HG03521 (cell line): Measurements from ENCODE around the gene FAM193B.
"Not testable (repeated sequence)": the region's sequence is repeated elsewhere in the genome, so short reads cannot be mapped to it uniquely, and the experiment has no call there.

Experiments used
- ATAC-seq: cut with Tn5 transposase; IDR thresholded peaks from one replicate; pipeline ENCODE4 v1.9.1; 2021; ENCODE audit warnings: mild to moderate bottlenecking, moderate library complexity; ENCODE audit not compliant: unreplicated experiment

Gene FAM193B

DNA sequence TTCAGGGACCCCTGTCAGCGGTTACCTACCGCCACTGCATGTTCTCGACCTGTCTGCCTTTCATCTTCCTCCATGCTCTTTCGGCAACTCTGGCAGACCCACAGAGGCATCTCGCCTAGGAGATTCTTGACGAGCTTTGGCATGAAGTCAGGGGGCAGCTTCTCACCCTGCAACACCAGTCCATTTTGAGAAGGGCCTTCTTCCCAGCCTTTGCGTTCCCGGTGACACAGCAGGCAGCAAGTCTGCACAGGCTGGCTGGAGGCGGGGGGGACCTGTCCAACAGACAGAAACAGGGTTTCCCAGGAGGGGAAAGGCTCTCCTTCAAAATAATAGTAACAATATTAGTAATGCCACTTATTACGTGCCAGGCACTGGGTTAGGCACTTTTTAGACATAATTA, 15.5 kb downstream of the FAM193B start:
- no peak for ATAC-seq

DNA sequence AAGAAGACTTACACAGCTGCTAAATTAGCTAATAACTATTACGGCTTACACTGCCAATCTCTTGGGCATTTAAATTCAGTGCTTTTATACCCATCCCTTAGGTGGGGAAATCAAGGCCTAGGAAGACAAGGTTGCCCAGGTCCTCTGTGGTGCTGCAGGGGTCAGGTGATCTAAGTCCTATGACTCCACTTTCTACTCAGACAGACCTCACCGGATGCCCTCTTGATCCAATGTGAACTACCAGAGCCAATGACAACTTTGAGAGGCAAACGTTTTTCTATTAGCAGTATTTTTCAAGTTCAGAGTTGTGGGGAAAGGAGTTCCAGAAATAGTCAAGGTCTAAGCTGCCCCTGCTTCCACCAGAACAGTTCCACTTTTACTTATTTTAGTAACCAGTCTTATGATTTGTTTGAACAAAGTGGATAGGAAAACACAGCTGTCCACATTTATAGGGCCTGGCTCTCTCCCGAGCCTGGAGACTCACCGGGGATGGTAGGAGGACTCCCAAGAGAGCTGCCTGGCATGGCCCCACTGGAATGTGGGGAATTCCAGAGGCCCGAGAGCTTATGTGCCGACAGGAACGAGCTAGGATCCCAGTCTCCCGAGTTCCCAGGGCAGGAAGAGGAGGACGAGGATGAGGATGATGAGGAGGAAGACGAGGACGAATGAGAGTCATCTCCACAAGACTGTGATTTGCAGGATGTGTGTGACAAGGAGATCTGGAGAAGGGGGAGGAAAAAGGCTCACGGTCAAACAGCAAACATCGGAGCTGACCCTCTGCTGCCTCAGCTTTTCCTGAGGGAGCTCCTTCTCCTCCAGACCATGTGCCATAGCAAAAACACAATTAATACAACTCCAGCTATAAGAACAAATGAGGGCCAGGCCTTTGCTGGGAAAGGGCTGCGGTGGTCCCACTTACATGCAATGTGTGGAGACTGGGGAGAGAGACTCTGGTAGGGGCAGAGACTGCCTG, 16.7 kb downstream of the FAM193B start:
- no peak for ATAC-seq

DNA sequence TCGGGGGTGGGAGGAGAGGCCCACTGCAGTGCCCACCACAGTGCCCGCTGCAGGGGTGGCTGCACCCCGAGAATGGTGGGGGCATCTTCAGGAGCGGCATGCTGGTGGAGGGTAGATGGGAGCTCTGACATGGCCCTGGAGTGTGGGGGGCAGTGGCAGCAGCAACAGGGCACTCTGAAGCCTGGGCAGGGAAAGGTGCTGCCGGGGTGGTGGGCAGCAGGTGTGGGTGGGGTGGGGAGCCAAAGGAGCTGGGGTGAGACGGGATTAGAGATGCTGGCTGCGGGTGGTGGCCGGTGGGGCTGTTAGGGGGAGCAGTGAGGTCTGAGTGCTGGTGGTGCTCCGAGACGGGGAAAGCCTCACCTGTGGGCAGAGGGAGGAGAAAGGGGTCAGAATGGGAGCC, 18.0 kb downstream of the FAM193B start:
- no peak for ATAC-seq

DNA sequence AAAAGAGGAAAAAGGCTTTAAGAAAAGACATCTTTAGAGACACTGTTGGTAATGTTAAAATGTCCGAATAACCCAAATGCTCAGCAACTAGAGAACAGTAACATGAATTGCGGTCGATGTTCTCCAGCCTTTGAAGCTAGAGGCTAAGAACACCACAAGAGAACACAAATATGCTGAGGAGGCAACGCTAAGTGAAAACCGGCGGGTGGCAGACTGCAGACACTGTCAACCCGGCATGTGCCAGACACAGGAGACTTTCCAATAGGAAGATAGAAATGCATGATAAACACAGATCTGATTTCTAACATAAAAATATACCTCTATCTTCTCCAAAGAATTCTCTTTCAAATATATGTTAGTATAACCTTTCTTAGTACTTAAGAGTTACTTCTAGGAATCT, 19.2 kb downstream of the FAM193B start:
- ATAC-seq = no peak

DNA sequence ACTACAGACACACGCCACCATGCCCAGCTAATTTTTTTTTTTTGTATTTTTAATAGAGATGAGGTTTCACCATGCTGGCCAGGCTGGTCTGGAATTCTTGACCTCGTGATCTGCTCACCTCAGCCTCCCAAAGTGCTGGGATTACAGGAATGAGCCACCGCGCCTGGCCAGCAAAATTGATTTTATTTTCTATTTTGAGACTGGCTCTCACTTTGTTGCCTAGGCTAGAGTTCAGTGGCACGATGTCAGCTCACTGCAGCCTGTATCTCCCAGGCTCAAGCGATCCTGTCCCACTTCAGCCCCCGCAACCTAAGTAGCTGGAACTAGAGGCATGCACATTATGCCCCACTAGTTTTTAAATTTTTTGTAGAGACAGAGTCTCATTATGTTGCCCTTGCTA, 19.9 kb downstream of the FAM193B start:
- not testable (repeated sequence) for ATAC-seq

DNA sequence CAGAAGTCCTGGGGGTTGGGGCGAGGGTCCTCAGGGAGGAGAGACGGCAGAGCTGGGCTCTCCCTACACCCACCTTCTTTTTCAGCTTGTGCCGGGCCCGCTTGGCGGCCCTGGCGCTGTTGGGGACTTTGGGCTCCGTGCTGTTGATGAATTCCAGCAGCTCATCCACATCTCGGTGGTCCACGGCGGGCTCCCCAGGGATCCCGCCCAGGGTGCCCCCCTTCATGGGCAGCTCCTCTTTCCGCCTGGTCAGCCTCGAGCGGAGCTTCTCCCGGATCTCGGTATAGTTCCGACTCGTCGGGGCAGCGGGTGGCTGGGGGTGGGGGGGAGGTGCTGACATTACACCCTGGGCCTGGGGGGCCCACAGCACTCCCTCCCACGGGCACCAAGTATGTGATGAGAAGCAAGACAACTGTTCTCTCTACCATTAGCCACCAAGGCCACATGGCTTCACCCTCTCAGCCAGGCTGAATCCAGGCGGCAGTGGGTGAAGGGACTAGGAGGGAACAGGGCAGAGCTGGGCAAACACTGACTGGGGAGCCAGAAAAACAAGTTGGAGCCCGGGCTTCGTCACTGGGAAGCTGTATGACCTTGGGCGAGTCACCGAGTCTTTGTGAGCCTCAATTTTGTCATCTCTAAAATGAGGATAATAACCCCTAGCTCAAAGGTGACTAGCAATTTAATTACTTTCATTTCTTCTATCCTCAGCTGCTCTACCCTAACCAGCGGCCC, 23.0 kb downstream of the FAM193B start:
- ATAC-seq = no peak

DNA sequence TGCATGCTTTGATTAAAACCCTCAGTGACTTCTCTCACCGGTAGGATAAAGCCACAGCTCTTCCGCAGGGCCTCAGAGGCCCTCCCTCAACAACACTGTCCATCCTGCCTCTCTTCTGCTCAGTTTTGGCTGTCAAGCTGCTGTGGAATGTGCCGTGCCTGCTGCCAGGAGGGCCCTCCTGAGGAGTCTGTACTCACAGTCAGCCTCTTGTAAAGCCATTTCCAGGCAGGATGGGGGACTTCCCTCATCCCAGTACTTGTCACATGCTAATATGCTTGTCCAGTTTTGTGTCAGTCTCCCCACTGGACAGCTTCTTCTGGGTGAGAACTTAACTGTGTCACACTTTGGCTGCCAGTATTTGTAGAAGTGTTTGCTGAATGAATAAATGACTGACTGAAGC, 23.7 kb downstream of the FAM193B start:
- ATAC-seq = no peak

DNA sequence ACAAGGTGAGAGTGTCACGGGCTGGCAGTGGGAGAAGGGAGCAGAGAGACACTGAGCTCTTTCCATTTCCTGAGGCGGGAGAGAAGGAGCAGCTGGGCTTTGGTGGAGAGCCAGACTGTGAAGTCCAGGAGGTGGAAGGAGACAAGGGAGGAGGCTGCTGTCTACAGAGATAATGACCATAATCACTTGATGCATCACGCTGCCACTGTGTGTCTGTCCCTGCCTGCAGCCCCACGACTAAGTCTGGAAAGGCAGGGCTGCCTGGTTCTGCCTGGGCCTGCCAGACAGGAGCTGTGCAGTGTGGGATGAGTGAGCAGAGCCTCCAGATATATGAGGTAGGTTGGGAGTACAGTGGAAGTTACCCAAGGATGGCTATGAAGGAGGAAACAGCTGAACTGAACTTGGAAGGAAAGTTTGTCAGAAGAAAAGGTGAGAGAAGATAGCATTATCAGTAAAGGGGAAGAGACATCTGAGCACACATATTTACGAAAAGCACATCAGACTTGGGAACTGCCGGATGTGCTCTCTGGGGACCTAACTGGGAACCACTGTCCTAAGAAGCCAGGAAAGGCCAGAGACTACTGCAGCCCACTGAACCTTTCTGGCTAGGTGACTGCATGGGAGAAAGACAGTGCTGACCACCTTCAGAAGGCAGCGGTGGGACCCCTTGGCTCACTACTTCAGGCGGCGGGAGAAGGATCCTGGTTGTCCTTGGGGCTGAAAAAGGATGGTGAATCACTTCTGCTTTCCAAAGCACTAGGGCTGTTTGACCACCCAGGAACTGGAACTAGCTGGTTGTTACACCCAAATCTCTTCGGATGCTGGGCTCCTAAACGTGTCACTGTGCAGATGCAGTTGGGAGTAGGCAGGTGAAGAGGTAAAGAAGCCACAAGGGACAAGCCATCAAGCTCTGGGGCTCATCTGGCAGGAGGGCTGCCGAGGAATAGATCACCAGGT, 24.8 kb downstream of the FAM193B start:
- no peak for ATAC-seq

DNA sequence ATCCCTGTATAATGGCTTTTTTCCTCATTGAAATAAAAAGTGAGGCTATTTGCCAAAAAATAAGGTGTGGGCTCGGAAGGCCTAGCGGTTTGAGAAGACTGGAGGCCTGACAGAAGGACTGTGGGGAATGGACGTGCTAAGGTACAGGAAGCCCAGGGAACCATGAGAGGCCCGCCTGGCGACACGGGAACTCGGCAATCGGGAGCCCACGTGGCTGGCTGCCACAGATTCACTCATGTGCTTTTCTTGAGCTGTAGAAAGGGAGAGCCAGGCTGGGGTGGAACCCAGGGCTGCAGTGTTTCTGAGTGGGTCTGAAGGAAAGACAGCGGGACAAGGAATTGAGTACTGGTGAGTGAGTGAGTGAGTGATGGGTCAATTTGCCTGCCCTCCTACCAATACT, 25.7 kb downstream of the FAM193B start:
- no peak for ATAC-seq

DNA sequence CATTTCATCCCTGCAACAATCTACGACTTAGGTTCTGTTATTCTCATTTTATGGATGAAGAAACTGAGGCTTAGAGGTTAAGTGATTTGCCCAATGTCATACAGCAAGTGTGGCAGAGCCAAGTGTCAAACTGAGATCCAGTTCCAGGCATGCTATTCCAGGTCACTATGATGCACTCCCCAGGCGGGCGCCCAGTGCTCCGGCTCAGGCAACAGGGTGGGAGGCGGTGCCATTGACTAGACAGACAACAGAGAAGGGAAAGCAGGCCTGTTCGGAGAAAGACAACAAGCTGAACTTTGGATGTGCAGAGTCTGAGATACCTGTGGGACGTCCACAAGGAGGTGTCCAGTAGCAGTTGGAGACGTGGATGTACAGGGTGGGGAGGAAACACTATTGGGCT, 26.8 kb downstream of the FAM193B start:
- ATAC-seq = no peak

DNA sequence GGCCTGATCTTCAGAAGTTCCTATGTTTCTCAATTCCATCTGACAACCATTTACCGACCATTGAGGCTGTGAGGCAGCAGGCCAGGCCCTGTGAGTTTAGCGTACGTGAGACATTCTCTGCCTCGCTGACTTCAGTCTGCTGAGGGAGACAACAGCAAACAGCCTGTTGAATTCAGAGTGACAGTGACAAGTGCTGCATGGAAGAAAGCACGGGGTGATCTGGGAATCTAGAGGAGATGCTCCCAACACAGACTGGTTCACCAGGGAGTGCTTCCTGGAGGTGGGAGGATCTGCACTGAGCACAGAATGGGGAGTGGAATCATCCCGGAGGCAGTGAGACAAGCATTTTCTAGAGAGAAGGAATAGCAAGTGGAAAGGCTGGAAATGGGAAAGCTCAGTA, 27.6 kb downstream of the FAM193B start:
- ATAC-seq = no peak

DNA sequence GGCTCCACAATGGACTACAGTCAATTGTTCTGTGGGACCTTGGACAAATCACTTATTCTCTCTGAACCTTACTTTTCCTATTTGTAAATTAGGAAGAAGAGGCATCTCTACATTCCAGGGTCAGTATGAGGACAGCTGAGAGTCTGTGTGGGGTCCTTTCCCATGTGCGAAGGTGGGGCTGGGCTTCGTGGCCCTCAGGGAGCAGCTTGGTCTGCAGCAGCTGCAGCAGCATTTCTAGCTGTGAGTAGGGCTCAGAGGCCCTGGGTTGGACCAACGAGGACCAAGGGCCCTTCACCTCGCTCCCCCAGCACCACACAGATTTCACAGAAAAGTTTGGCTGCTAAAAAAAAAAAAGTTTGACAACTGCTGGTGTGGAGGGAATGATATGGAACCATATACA, 28.2 kb downstream of the FAM193B start:
- ATAC-seq = no peak

DNA sequence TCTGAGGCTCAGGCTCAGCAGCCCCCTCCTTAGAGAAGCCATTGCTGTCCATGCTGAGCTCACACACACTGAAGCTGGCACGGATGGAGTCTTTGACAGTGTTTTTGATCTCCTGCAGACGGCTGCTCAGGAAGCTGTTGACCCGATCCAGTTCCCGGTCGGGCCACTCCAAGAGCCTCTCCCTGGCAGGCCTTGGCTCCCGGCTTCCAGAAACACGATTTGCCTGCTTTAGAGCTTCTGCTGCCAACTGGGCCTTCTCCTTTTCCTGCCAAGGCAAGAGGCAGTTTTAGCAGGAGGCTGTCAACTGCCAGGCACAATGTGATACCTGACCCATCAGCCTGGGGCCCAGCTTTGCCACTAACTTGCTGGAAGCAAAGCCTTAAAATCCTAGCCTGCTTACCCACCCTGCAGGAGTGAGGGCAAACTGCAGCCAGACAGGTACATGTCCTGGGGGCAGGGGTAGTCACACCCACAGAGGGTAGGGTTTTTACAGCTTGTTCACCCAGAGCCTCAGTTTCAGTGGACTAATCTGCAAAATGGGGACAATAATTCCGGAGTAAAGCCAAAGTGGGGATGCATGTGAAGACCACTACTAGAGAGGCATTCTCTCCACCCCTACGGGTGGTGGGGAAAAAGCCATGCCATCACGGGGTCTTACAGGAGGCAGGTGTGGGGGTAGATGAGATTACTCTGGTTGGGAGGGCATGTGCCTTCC, 29.3 kb downstream of the FAM193B start:
- ATAC-seq = no peak

DNA sequence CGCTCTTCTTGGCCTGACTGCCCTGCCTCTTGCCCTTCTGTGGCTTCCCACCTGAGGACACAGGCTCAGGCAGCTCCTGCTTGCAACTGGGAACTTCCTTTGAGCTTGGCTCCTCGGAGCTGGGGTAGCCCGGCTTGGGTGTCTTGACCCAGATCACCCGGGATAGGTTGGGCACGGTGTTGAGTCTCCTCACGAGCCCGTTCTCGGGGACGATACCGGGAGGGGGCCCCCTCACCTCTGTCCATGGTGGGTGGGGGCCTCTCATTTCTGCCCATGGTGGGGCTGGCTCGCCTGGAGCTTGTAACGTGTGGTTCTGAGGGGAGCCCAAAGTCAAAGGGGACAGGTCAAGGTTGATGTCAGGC, 29.8 kb downstream of the FAM193B start:
- no peak for ATAC-seq

DNA sequence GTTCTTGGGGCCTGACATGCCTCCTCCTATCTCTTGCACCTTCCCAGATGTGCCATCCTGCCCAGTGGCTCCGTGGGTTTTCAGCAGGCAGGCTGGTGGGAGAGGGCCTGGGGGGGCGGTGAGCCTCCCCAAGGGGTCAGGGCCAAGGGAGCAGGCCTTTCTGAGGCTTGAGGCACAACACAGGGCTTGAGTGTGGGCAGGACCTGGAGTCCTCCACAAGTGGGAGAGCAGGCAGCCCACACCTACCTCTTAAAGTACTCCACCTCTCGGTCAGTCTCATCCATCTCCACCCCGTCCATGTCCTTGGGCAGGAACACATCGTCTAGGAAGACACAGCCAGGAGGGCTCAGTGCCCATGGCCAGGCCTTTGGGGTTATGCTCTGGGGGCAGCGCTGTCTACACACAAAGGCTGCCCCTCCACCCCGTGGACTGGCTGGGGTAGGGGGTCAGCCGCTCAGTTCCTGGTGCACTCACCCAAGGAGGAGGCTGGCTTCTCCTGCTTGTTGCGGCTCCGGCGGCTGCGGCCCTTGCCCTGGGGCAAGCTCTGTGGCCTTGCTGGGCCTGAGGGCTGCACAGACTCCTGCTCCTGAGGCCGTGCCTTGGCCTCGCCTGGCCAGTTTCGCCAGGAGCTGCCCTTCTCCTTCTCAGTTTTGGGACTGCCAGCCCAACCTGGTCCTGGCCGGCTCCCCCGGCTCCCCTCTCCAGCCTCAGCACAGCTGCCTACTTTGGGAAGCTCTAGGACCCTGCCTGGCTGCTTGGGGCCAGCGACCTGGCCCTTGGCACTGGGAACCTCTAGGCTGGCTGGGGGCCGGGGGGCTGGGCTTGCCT, 30.4 kb downstream of the FAM193B start:
- ATAC-seq = no peak

DNA sequence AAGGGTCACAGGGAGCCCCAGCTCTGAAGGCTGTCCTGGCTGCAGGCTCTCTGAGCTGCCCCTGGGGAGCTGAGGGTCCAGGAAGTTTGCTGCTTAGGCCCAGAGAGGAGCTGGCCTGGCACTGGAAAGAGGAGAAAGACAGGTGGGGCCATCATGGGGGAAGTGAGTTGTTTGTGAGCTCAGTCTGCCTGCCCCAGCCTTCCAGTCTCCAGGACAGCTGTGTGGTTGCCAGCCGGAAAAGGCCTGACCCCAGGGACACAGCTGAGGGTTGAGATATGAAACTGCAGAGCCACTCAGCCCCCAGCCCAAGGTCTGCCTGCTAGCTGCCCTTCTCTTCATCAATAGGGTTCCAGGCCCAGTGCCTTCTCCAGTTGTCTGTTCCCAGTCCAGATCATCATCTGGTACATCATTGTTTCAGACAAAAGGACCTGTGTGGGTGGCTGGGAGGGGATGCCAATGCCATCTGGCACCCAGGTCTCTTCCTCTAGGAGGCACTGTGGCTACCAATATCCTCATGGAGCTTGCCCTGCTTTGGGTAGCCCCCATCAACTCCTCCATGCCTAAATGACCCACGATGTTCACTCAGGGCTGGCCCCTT, 33.3 kb downstream of the FAM193B start:
- no peak for ATAC-seq

DNA sequence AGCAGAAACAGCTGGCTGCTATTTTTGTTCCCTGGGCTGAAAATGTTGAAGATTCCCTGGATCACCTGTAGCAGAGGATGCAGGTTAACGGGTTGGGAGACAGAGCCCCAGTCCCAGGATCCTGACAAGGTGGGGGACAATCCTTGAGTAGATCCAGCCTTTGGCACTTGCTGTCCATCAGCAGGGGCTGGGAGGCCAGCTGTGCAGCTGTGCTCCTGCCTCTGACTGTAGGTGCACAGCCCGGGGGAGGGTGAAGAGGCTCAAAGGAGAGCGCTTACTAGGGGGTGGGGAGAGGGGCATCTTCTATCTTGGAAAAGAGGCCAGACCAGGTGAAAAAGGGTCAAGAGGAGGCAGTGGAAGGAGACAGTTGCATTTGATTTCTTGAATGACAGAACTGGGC, 34.1 kb downstream of the FAM193B start:
- ATAC-seq = no peak

DNA sequence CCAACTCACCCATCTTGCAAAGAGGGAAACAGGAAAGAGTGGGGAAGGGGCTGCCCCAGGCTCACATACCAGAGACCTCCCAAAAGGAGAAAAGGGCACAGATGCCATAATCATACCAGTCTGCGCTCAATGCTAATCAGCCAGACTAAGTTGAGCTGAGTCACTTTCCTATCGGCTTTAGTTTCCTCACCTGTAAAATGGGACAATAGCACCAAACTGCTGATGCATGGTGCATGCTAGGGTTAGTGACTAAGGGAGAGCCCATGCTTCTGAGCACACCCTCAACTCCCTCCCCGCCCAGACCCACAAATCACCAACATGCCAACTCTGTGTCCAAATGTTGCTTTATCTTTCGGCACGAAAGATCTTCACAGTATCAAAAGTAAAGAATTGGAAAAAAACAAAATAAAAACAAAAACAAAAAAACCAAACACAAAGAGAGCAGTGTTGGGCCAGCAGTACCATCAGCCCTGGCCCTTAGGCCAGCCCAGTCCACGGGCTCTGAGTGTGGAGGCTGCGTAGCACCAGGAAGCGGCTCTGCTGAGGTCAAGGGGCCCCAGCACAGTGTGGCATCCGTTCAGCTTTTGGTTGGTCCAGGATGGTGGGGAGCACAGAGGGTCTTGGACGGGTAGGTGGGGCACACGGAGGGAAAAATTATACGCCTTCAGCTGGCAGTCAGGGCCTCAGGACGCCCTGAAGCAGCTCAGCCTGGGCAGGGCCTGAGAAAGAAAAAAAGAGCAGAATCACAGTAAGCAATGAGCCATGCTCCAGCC, 34.7 kb downstream of the FAM193B start:
- ATAC-seq = no peak
